ENCODE measurements around the gene ANAPC16.
"Not testable (repeated sequence)": the region's sequence is repeated elsewhere in the genome, so short reads cannot be mapped to it uniquely, and the experiment has no call there.

- TF ChIP-seq POLR2A (IDR thresholded peaks at IDR 0.05); CTCF (IDR thresholded peaks at IDR 0.05); POLR2AphosphoS5 (IDR thresholded peaks at IDR 0.05; ENCODE audit: insufficient read depth in 1 of 2, low read depth in 1 of 2): not testable (repeated sequence)
Observed at GRCh38 chr10:72211832-72212231, 4.0 kb upstream of the ANAPC16 start.
